HepG2 (cell line): ENCODE data around the gene DAG1. TPM values are rescaled to one million over a fixed set of nuclear protein-coding genes. Genes with fewer than 3 reads are reported as not detected.

ENCODE experiments used
- ATRX ChIP-seq: sonication (generic); formaldehyde crosslinking; IDR thresholded peaks from 2 replicates; pipeline ENCODE4 v1.4.0; 2020; ENCODE audit warnings: missing genetic modification reagents, borderline replicate concordance
- DRAP1 ChIP-seq: IDR thresholded peaks from 2 replicates; pipeline ENCODE4 v1.6.1; 2016; ENCODE audit warnings: missing genetic modification reagents, missing compliant biosample characterization
- GTF2F1 ChIP-seq: fragments of 150-350 bp; IDR thresholded peaks from 2 replicates; pipeline ENCODE4 v1.6.1; 2014; ENCODE audit warnings: low read length
- MAZ ChIP-seq, 2 experiments: sonication (generic) in 1 of 2; formaldehyde crosslinking in 1 of 2; IDR thresholded peaks; 2 replicates each; pipeline versions ENCODE4 v1.5.0 to v1.6.1; 2012 to 2020; ENCODE audit warnings: low read depth in 2 of 2, mild to moderate bottlenecking in 2 of 2, borderline replicate concordance in 1 of 2, improper control_type of control experiment in 1 of 2, low read length in 1 of 2, missing genetic modification reagents in 1 of 2, moderate library complexity in 1 of 2
- NCOA1 ChIP-seq: sonication (generic); formaldehyde crosslinking; IDR thresholded peaks from 2 replicates; pipeline ENCODE4 v1.9.0; 2021; ENCODE audit warnings: missing genetic modification reagents
- NCOA2 ChIP-seq: sonication (generic); formaldehyde crosslinking; IDR thresholded peaks from 2 replicates; pipeline ENCODE4 v1.8.0; 2022; ENCODE audit warnings: inconsistent platforms
- NKX3-1 ChIP-seq: sonication (generic); formaldehyde crosslinking; IDR thresholded peaks from 2 replicates; pipeline ENCODE4 v1.5.0; 2020; ENCODE audit warnings: missing genetic modification reagents
- PRMT3 ChIP-seq: sonication (generic); formaldehyde crosslinking; IDR thresholded peaks from 2 replicates; pipeline ENCODE4 v1.8.1; 2022; ENCODE audit warnings: low read depth, mild to moderate bottlenecking, moderate library complexity, missing genetic modification reagents, borderline replicate concordance
- RNF2 ChIP-seq: fragments of 450-650 bp; conservative IDR thresholded peaks from 2 replicates; pipeline ENCODE4 v1.6.1; 2016; ENCODE audit warnings: low read depth
- SKI ChIP-seq: fragments of 450-650 bp; IDR thresholded peaks from one replicate; pipeline ENCODE4 v1.6.1; 2018; ENCODE audit warnings: mild to moderate bottlenecking; ENCODE audit not compliant: partially characterized antibody
- SMAD1 ChIP-seq: sonication (generic); formaldehyde crosslinking; IDR thresholded peaks from 2 replicates; pipeline ENCODE4 v1.4.0; 2020; ENCODE audit warnings: missing genetic modification reagents, low read depth, mild to moderate bottlenecking, borderline replicate concordance
- ZBTB33 ChIP-seq: sonication (generic); formaldehyde crosslinking; IDR thresholded peaks from 2 replicates; pipeline ENCODE4 v1.4.0; 2020; ENCODE audit warnings: missing genetic modification reagents
- ZNF101 ChIP-seq: sonication (generic); formaldehyde crosslinking; IDR thresholded peaks from 2 replicates; pipeline ENCODE4 v1.4.0; 2020; ENCODE audit warnings: mild to moderate bottlenecking, low read depth, missing genetic modification reagents, borderline replicate concordance
- ZNF326 ChIP-seq: sonication (generic); formaldehyde crosslinking; IDR thresholded peaks from 2 replicates; pipeline ENCODE4 v1.4.0; 2020; ENCODE audit warnings: missing genetic modification reagents, borderline replicate concordance
- ZNF33B ChIP-seq: sonication (generic); formaldehyde crosslinking; IDR thresholded peaks from 2 replicates; pipeline ENCODE4 v1.5.1; 2020; ENCODE audit warnings: mild to moderate bottlenecking, missing genetic modification reagents
- ZNF562 ChIP-seq: sonication (generic); formaldehyde crosslinking; IDR thresholded peaks from 2 replicates; pipeline ENCODE4 v1.8.0; 2022; ENCODE audit warnings: missing genetic modification reagents, borderline replicate concordance
- ZNF570 ChIP-seq: sonication (generic); formaldehyde crosslinking; IDR thresholded peaks from 2 replicates; pipeline ENCODE4 v1.4.0; 2020; ENCODE audit warnings: mild to moderate bottlenecking, missing genetic modification reagents, borderline replicate concordance
- ZNF646 ChIP-seq: sonication (generic); formaldehyde crosslinking; IDR thresholded peaks from 2 replicates; pipeline ENCODE4 v1.9.0; 2021; ENCODE audit warnings: mild to moderate bottlenecking, missing genetic modification reagents
- ZSCAN12 ChIP-seq: sonication (generic); formaldehyde crosslinking; IDR thresholded peaks from 2 replicates; pipeline ENCODE4 v1.9.0; 2021; ENCODE audit warnings: mild to moderate bottlenecking, missing genetic modification reagents
- polyA plus RNA-seq, 8 experiments: library from polyadenylated mRNA; depleted of rRNA in 3 of 8; stranded (reverse) in 7 of 8; unstranded in 1 of 8; fragments of >200 nt; fragmentation: Illumina TruSeq in 4 of 8; extraction: Trizol in 4 of 8; gene quantifications; 2 replicates each; pipeline versions ENCODE4 v1.2.1 to v1.2.3, GENCODE V29; 2011 to 2016; ENCODE audit warnings: low read depth in 4 of 8, missing spikeins in 1 of 8, mixed read lengths in 1 of 8; ENCODE audit not compliant: insufficient read depth in 1 of 8
- total RNA-seq, 5 experiments: library from RNA; depleted of rRNA; stranded (reverse); fragments of >200 nt; fragmentation: Illumina TruSeq; extraction: Trizol; gene quantifications; 2 replicates each; pipeline ENCODE4 v1.2.3, GENCODE V29; 2016; ENCODE audit warnings: low read depth in 1 of 5

Gene DAG1
- total and polyA plus RNA-seq, 2 of the 13 experiments (the other 11 are each of a cell fraction or from before 2014, with no cell fraction given), result 47.3 to 50.4 TPM

GRCh38 chr3:49554633-49555265 lies 84.7 kb downstream of the DAG1 start (continued):
- TF ChIP-seq ZNF101 (no peak), NKX3-1 (CRISPR knock-in tag) (peak; percentile 54; the same call in 1 of the 2 replicates), NCOA2 (CRISPR knock-in tag) (no peak), NCOA1 (CRISPR knock-in tag) (no peak), GTF2F1 (no peak), ZSCAN12 (CRISPR knock-in tag) (peak; percentile 88; the same call in 1 of the 2 replicates), ZNF33B (CRISPR knock-in tag) (0 out of 2 replicates have a peak, but pooled peaks have one; percentile 50), SMAD1 (CRISPR knock-in tag) (no peak), DRAP1 (CRISPR knock-in tag) (no peak), ZNF562 (CRISPR knock-in tag) (no peak), ZNF570 (CRISPR knock-in tag) (no peak), ATRX (CRISPR knock-in tag) (no peak), MAZ (IDR thresholded peaks at IDR 0.05; ENCODE audit: borderline replicate concordance, low read depth, low read length) (no peak), MAZ (CRISPR knock-in tag; IDR thresholded peaks at IDR 0.05; ENCODE audit: low read depth) (peak; percentile 79; the same call in 1 of the 2 replicates), PRMT3 (CRISPR knock-in tag) (no peak), SKI (no peak), ZNF326 (CRISPR knock-in tag) (no peak), ZBTB33 (CRISPR knock-in tag) (no peak), ZNF646 (CRISPR knock-in tag) (no peak), RNF2 (0 out of 2 replicates have a peak, but pooled peaks have one; percentile 35)
